Right lobe of liver (tissue), 6 donors: ENCODE measurements around the gene PRKN. TPM values are rescaled to one million over a fixed set of nuclear protein-coding genes. Genes with fewer than 3 reads are reported as not detected.

Source experiments
- ATAC-seq, 4 donors: fragments of 200-7000 bp; cut with Tn5 transposase; one replicate each; pipeline ENCODE4 v1.9.1; 2020; ENCODE audit warnings: mild to moderate bottlenecking in 4 of 4, moderate library complexity in 4 of 4
- DNase-seq, 3 donors: peaks; one replicate each; pipeline ENCODE4 v3.0.0-alpha.2; 2020
- H3K27ac ChIP-seq, 3 donors: fragments of 200-600 bp; one replicate each; pipeline ENCODE4 v1.8.0; 2022
- H3K27me3 ChIP-seq, 2 donors: fragments of 200-600 bp; one replicate each; pipeline ENCODE4 v1.8.0; 2022
- H3K36me3 ChIP-seq, 4 donors: fragments of 200-600 bp; sonication (generic) in 1 of 4; one replicate each; pipeline versions ENCODE4 v1.5.1 to v1.8.0; 2017 to 2022; ENCODE audit warnings: control low read depth in 1 of 4
- H3K4me1 ChIP-seq, 4 donors: fragments of 200-600 bp; sonication (generic) in 1 of 4; one replicate each; pipeline versions ENCODE4 v1.5.1 to v1.8.0; 2017 to 2022; ENCODE audit warnings: control low read depth in 1 of 4
- H3K4me3 ChIP-seq, 3 donors: fragments of 200-600 bp; one replicate each; pipeline ENCODE4 v1.8.0; 2022
- H3K9me3 ChIP-seq, 4 donors: fragments of 200-600 bp; sonication (generic) in 1 of 4; one replicate each; pipeline versions ENCODE4 v1.5.1 to v1.8.0; 2017 to 2022; ENCODE audit warnings: control low read depth in 1 of 4
- CTCF ChIP-seq, 4 donors: fragments of 200-600 bp in 3 of 4; fragments of 450-650 bp in 1 of 4; IDR thresholded peaks; one replicate each; pipeline versions ENCODE4 v1.5.1 to v1.8.0; 2016 to 2022; ENCODE audit warnings: antibody characterized with exemption in 4 of 4, mild to moderate bottlenecking in 2 of 4
- POLR2A ChIP-seq: fragments of 450-650 bp; IDR thresholded peaks from one replicate; pipeline ENCODE4 v1.6.1; 2017; ENCODE audit warnings: antibody characterized with exemption, mild to moderate bottlenecking
- WGBS: methylation state at CpG from one replicate; pipeline ENCODE4 v1.1.6; 2018; ENCODE audit warnings: low coverage, low lambda C conversion rate; ENCODE audit not compliant: insufficient coverage; ENCODE audit errors: missing lambda C conversion rate; 5-methylcytosine and 5-hydroxymethylcytosine counted together
- intact Hi-C, 2 donors: fragments of 100-400 bp; cut with DNase I; formaldehyde crosslinking; loops; one replicate each; pipeline versions ENCODE4 v1.11.2 to v1.14.1; 2022
- total RNA-seq, 6 experiments: library from RNA; depleted of rRNA in 2 of 6; stranded (reverse); fragments of >200 nt in 2 of 6; fragmentation: NEBNext Ultra II Directional in 3 of 6; extraction: Animal tissue kit (Norgen Biotek cat#: 25700) in 3 of 6; gene quantifications; one replicate each; pipeline versions ENCODE4 v1.1.0 to v1.2.4, GENCODE V29; 2016 to 2023
- donor health status: DM: no; HTN: yes; CAD: no.
- donor health status: DM: no; HTN: no; CAD: no.
- donor health status: DM: no; HTN: no; CAD: no.
- donor health status: DM: no; HTN: yes; CAD: no.
- donor health status: DM: no; HTN: yes; CAD: no.

The PRKN gene
- total RNA-seq, 6 experiments from 2014 or later: 1.1 to 3.7 (median 2.2) TPM

GRCh38 chr6:161547617-161548016 lies 1179.9 kb downstream of the PRKN start:
- DNase-seq: no peak
- ATAC-seq: peak in 1 of 4 donors; percentile 31
- Histone ChIP-seq H3K9me3 (no peaks in the 10 kb centered on the region), H3K4me3 (no peak overlapping the region), H3K27ac (no peak overlapping the region), H3K4me1 (no peaks in the 10 kb centered on the region), H3K27me3 (no peaks in the 10 kb centered on the region), H3K36me3 (no peaks in the 10 kb centered on the region)
- no peak for TF ChIP-seq CTCF (IDR thresholded peaks at IDR 0.05)
- TF ChIP-seq POLR2A: no peak
- WGBS: 45% methylated on average over 2 of the region's 2 CpGs
- intact Hi-C loops: no loop called here

DNA sequence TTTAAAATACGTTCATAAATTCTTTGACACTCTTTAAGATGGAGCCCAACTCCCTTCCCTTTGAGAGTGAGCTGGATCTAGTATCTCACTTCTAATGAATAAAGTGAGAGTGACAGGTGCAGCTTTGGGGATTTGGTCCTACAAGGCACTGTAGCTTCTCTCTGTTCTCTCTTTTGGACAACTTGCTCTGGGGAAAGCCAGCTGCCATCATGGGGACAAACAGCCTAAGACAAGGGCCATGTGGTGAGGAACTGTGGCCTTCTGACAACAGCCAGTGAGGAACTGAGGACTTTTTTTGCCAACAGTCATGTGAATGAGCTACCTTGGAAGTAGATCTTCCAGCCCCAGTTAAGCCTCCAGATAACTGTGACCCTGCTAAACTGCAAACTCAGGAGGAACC lies 1180.9 kb downstream of the PRKN start:
- WGBS: 79% methylated on average over 1 of the region's 1 CpG
- no peak for DNase-seq
- intact Hi-C loops: no loop called here
- ATAC-seq: no peak
- Histone ChIP-seq H3K4me3 (no peak overlapping the region), H3K36me3 (no peaks in the 10 kb centered on the region), H3K27me3 (no peaks in the 10 kb centered on the region), H3K27ac (no peak overlapping the region), H3K9me3 (no peaks in the 10 kb centered on the region), H3K4me1 (no peaks in the 10 kb centered on the region)
- no peak for TF ChIP-seq CTCF (IDR thresholded peaks at IDR 0.05)
- TF ChIP-seq POLR2A: no peak

DNA sequence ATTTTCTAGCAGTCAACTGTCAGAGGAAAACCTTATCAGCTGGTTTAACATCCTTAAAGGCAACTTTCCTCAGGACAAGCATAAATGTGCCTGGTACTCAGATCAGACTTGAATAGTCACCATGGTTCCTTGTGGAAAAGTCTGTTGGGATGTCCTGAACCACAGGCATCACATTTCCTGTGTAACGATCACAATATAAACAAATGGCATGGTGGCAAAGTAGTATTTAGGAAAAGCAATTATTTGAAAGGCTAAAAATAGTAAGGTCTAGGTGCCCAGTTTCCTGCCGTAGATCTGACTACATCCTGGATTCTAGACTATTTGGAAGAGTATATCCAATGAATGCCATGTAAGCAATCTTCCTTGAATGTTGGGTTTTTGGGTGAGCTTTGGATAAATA lies 1181.8 kb downstream of the PRKN start:
- no peaks in the 10 kb centered on the region for H3K4me1 ChIP-seq
- no peak overlapping the region for H3K27ac ChIP-seq
- no peak for TF ChIP-seq POLR2A
- no peak for TF ChIP-seq CTCF (IDR thresholded peaks at IDR 0.05)
- no peaks in the 10 kb centered on the region for H3K27me3 ChIP-seq
- no peak overlapping the region for H3K4me3 ChIP-seq
- intact Hi-C loops: no loop called here
- ATAC-seq (no peak), DNase-seq (no peak)
- H3K36me3 ChIP-seq: no peaks in the 10 kb centered on the region
- H3K9me3 ChIP-seq: no peaks in the 10 kb centered on the region
- WGBS: 53% methylated on average over 2 of the region's 2 CpGs

DNA sequence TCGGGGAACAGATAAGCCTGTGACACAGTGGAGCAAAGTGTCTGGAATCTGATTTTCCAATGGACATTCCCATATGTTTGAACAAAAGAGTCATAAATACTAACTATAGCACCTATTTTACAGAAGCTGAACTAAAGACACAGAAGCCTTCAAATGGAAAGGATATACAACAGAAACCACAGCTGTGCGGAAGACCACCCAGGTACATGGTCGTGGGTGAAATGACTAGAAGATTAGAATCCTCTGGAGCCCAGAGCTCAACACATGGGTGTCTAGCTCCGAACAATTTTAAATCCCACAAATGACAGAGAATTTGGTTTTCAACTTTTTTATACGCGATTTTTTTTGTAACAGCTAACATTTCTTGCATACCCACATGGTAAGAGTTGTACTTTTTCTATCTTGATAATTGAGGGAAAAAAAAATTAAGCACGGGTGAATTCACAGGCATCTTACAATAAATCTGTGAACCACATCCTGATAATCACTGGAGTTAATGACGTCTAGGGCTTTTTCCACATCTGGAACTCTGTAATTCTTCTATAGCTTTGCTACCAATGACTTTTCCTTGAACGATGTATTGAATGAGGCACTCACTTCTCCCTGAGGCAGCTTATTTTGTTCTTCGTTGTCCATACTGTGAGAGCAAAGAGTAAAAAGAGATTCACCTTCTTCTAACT lies 1182.6 kb downstream of the PRKN start:
- Histone ChIP-seq H3K27ac (no peak overlapping the region), H3K9me3 (no peaks in the 10 kb centered on the region), H3K27me3 (no peaks in the 10 kb centered on the region), H3K4me1 (no peaks in the 10 kb centered on the region), H3K4me3 (no peak overlapping the region), H3K36me3 (no peaks in the 10 kb centered on the region)
- no peak for TF ChIP-seq POLR2A
- TF ChIP-seq CTCF (IDR thresholded peaks at IDR 0.05): no peak
- DNase-seq (no peak), ATAC-seq (no peak)
- 76% methylated on average over 10 of the region's 10 CpGs for WGBS
- intact Hi-C loops: no loop called here
